NCI-H82 treated with DMSO at 0.1 percent for 48 hours (cell line): ENCODE data around the gene GAB3.

Source experiments
- DNase-seq: peaks from one replicate; lab custom pipeline; 2025; ENCODE audit not compliant: unreplicated experiment; lab: John Stamatoyannopoulos, UW

The GAB3 gene

DNA sequence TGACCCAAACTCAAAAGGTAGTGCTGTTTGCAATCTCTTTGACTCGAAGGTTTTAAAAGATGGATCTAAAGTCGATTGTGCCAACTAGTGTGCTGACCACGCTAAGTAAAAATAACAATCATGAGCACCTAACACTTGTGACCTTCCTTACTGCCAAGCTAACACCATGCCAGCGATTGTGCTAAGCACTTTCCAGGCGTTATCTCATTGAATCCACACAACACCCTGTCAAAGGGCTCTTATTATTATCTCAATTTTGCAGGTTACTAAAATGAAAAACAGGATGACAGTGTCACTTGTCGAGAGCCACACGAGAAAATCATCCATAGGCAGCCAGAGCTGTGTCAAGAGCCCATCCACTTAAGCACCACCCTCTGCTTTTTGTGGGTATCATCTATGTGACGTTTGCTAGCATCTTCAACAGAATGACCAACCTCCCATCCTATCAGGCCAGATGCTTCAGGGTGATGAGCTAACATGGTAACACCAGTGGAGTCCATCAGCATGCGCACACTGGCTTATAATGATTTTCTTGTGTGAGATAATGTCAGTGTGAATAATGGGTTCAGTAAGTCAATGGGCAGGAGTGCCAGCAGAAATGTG, 893 bp upstream of the GAB3 start:
- DNase-seq, result no peak

DNA sequence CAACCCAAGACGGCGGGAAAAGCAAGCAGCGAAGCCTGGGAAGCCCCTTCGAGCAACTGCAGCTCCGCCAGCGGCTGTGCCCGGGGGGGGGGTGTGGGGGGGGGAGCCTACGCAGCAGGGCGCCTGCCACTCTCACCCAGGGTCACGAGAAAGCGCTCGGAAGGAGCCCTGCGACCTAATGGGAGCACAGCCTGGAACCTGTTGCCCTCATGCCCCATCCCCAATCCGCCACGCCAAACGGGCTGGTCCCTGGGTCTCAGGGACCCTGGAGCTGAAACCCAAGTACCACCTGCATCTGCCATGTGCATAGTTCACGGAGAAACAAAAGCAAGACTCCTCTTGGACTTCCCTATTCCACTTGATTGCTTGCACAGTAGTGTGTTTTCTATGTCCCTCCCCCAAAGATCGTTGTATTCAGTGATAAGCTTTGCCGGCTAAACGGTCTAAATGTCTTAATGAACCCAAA, 359 bp upstream of the GAB3 start:
- no peak for DNase-seq

- no peak for DNase-seq
These were observed 1.0 kb downstream of the GAB3 start for GRCh38 chrX:154749856-154750255.

DNA sequence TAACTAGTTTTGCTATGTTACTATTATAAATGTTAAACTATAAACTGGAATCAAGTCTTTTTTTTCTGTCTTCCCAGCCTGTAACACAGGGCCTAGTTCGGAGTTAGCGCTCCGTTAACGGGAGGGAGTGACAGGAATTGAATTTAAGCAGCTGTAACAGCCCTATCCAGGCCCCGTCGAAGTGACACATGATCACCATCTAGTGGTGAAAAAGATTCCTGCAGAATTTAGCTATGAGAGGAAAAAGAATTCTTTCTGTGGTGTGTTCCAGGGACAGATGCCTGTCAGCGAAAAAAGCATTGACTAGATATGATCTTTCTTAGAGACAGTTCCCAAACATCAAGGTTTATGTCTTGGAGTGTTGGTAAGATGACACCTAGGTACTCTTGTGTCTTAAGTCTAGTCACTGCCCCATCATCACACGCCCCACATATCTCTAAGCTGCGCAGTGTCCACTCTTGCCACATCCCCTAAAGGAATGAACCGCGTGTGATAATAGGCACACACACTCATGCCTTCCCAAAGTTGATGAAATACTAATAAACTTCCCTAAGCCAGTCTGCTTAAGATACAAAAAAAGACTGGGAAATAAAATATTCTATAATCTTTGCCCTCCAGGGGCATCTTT, 2.1 kb downstream of the GAB3 start:
- peak; percentile 6 for DNase-seq

DNA sequence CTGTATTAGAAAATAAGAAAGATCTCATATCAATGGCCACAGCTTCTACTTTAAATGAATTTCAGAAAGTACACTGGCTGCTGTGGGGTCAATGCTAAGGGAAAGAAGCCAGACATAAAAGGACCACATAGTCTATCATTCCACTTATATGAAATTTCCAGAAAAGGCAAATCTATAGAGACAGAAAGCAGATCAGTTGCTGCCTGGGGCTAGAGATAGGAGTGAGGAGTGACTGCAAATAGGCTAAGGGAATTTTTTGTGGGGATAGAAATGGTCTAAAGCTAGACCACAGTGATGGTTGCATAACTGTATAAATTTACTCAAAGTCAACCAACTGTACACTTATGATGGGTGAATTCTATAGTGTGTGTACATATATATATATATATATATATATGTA, 8.3 kb downstream of the GAB3 start:
- no peak for DNase-seq

DNA sequence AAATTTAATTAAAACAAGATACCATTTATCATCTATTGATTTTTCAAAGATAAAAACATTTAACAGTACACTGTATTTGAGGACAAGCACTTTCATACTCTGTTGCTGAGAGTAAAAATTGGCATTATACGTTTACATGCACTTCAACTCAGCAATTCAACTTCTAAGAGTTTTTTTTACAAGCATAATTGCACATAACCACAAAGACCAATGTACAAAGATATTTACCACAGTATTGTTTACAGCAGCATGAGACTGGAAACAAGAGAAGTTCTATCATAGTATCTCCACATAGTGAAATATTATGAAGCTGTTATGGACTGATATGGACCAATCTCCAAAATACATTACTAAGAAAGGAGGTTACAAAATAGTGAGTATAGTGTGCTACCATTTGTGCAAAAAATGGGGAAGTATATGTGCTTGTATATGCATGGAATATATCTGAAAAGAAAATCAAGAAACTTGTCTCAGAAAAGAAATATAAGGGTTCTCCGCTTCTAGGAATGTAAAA, 10.9 kb downstream of the GAB3 start:
- no peak for DNase-seq

- no peak for DNase-seq
These were observed 12.7 kb downstream of the GAB3 start for GRCh38 chrX:154738011-154738738.

- no peak for DNase-seq
These were observed 13.7 kb downstream of the GAB3 start for GRCh38 chrX:154737136-154737535.

GRCh38 chrX:154735695-154736393, 15.0 kb downstream of the GAB3 start:
- no peak for DNase-seq

- no peak for DNase-seq
These were observed 16.7 kb downstream of the GAB3 start for GRCh38 chrX:154734061-154734781.

- no peak for DNase-seq
These were observed 17.8 kb downstream of the GAB3 start for GRCh38 chrX:154733066-154733425.

GRCh38 chrX:154732421-154733065, 18.3 kb downstream of the GAB3 start:
- DNase-seq, result no peak

GRCh38 chrX:154731881-154732280, 19.0 kb downstream of the GAB3 start:
- DNase-seq, result no peak

GRCh38 chrX:154731184-154731583, 19.7 kb downstream of the GAB3 start:
- DNase-seq, result no peak

DNA sequence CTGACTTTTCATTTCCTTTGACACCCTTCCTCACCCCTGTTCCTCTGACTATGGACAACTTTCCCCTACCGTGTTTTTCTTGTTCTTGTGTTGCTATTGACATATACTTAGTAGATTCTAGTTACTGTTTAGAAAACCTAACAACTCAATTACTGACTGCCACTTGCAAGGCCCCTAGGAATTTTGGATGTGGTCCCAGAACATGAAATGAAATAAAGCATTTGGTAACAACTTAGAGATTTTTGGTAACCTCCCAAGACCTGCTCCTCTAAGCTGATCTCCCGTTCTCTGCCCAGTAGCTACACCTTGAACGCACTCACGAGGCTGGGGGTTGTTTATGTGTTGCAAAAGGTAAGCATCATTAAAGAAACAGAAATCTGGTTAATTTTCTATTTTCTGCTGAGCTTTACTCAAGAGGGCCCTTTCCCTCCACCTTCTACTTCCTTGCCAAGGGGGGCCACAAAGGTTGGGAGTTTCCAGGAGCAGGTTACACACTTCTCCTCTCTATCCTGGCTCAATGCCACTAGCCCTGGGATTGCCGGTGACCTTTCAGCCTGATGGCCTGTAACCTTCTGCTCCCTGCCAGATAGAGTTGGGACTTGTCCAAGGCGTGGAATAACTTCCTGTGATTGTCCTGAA, 20.5 kb downstream of the GAB3 start:
- DNase-seq, result no peak

DNA sequence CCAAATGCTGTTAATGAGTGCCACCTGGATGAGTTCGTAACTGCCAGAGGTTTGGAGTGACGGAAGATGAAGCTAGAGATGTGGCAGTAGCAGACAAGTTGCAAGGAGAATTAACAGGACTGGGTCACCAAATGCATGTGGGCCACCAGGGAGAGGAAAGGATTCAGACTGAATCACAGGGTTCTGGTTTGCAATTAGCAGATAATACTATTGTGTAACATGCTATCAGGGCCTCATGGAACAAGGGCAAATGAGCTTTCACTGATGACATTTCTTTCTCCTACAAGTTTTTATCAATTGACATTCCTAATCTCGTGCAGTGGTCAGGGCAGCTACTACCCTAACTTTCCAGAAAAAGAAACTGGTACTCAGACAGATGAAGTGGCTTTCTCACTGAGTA, 21.4 kb downstream of the GAB3 start:
- DNase-seq, result no peak

DNA sequence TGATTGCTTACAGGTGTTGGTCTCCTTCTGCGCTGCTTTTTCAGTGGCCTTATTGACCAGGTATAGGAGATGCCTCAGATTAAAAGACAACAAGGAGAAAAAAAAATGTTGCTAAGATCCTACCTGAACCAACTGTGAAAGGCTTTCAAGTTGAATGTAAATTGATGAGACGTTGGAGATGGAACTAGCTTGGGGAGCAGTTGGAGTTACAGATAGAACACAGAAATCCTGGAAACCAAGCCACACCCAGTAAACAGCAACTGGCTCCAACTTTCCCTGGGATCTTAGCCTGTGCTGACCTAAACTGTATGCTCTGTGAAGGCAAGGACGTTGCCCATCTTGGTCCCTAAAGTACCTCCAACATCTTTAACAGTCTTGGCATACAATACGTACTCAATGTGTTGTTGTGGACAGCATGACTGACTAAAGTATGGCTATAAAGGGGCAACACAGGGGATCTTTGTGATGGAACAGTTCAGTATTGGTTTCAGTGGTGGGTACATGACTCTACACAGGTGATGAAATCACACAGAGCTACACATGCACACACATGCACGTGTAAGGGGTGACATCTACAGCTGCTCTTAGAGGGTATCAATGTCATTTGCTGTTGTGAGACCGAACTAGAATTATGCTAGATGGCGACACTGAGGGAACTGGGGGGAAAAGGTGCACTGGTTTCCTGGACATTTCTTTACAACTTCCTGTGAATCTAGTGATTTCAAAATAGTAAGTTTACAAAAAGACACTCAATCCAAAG, 22.3 kb downstream of the GAB3 start:
- no peak for DNase-seq

DNA sequence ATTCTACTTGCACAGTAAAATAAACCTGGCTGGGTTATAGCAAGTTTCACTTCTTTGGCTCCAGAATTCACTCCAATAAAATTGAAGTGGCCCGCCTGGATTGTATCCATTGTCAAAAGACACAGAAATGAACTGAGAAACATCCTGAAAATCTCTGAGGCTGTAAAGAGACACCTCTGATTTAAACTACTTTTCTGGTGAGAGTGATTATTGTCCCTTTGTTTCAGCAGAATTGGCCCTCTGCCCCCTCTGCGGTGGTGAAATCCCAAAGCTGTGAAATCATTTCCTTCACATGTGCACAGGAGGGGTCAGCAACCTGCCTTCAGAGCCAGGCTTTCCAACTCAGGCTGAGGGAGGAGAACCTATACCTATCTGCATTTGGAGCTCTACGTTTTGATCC, 23.0 kb downstream of the GAB3 start:
- DNase-seq, result no peak

DNA sequence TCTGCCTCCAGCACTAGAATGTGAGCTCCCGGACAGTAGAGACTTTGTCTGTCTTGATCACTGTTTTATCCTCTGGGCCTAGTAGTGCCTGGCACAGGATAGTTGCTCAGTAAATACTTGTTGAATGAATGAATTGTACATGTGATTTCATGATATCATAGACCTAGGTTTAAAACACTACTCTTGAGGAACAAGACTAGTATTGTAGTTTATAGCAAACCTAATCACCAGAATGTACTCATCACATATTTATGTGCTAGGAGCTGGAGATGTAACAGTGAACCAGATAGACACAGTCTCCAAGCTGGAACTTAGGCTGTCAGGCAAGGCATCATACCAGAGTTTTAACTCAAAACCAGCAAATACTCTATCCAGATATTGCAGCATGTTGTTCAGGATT, 23.5 kb downstream of the GAB3 start:
- DNase-seq, result no peak
